Ureter (tissue), 1 donor: ENCODE data around the gene CYFIP1. TPM values are rescaled to one million over a fixed set of nuclear protein-coding genes. Genes with fewer than 3 reads are reported as not detected.

ENCODE experiments used
- DNase-seq: peaks from one replicate; pipeline ENCODE4 v3.0.0-alpha.2; 2020; ENCODE audit warnings: low spot score
- total RNA-seq: library from RNA; stranded (reverse); gene quantifications from one replicate; pipeline ENCODE4 v1.2.4, GENCODE V29; 2023
- donor health status: DM: yes; HTN: yes; CAD: no.

The CYFIP1 gene
- total RNA-seq, 1 donor from 2014 or later: 129 TPM

DNA sequence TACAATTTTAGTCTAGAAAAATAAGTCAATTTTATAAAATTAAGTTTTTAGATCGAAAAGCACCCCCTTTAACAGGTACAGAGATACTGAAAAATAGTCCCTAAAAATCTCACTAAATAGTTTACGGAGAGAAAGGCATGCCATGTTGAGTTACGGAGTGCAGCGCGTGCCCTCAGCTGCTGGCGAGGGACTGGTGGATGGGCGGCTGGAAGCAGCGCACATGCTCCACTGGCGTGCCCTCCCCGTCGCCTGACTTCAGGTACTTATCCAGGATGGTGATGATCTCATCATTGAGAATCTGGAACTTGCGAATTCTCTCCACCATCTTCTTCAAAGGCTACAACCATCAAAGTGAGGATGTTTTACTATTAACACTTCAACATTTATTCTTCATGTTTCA lies 110.3 kb downstream of the CYFIP1 start:
- DNase-seq: no peak

DNA sequence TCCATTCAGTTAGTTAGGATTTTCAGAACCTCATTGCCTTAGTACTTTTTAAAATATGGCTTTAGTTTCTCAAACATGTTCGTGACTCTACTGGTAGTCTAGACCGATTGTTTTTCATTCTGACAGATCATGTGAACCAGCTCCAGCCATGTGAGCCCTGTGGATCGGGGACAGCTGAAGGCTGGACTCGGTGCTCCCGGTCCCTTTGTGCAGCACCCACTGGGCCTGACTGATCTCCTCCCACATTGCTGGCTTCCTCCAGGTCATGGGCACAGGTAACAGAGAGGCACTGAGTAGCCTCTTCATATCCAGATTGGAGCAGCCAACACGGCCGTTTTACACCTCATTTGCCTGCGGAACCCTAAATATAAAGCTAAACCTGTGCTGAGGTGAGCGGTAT lies 111.2 kb downstream of the CYFIP1 start:
- DNase-seq: no peak

DNA sequence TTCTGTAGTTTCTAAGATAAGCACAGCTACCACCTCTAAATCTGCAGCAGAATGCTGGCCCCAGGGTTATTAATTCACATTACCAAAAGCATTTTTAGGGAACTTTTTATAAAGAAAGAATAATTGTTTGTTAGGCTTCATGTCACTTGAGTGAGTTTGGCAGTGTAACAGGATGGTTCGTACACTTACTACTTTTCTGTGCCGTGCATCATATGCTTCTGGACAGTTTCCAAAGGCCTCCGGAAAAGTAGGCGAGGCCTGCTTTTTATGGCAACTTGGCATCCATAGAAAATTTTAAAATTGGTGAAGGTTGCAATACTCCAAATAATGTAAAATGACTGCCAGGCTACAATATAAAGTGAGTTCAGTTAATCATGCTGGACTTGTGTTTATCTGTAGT lies 111.7 kb downstream of the CYFIP1 start:
- DNase-seq: no peak

DNA sequence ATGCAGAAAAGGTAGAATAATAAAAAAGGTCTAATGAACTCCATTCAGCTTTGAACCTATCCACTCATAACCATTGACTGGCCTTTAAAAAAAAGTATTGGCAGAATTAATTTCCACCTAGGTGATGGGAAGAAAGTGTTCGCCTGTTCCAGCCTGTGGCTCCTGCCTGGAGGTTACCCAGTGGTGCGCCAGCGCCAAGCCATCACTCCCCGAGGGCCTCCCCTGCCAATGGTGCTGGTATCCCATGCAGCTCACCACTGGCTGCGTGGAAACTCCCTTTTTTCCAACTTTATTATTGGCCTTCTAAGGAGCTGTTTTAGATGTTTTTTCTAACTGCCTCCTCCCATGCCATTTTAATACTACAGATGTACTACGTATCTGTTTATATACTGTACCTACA lies 112.3 kb downstream of the CYFIP1 start:
- DNase-seq: no peak

DNA sequence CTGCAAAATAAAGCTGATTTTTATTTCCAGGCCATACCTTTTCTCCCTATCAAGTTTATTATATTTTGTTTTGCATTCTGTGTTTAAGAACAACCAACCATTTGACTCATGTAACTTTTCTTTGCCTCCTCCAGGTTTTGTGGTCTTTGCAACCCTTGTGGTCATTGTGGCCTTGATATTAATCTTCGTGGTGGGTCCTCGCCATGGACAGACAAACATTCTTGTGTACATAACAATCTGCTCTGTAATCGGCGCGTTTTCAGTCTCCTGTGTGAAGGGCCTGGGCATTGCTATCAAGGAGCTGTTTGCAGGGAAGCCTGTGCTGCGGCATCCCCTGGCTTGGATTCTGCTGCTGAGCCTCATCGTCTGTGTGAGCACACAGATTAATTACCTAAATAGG lies 114.1 kb downstream of the CYFIP1 start:
- no peak for DNase-seq

DNA sequence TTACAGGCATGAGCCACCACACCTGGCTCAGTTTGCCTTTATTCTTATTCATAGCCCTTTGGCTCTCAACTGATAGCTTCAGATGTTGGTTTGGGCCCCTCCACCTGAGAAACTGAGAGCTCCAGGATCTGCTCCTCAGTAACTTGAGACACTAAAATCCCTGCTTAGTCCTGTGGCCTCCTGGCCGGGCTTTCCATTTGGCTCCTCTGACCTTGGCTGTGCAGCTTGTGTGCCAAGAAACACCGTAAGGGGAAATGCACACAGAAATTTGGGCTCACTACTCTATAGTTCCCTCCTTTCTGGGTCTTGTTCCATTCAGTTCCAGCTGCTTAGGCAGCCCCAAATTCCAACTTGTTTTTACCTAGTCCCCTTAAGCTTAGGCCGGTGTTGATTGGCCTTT lies 116.8 kb downstream of the CYFIP1 start:
- DNase-seq: no peak

DNA sequence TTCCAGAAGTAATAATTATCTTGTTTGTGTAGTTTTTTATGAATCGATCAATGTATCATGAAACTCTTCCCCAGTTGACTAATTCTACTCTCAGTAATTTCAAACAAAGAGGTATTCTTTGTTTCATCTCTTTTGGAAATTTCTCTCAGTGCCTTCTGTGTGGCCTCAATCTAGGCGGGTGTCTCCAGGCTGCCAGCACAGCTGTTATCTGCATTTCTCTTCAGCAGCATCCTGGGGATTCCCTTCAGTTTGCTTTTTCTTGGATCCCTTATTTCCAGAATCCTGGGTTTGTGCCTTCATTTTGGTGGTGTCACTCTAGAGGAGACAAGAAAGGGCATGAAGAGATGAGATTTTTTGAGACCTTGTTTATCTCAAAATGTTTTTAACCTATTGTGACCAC lies 119.0 kb downstream of the CYFIP1 start:
- no peak for DNase-seq

DNA sequence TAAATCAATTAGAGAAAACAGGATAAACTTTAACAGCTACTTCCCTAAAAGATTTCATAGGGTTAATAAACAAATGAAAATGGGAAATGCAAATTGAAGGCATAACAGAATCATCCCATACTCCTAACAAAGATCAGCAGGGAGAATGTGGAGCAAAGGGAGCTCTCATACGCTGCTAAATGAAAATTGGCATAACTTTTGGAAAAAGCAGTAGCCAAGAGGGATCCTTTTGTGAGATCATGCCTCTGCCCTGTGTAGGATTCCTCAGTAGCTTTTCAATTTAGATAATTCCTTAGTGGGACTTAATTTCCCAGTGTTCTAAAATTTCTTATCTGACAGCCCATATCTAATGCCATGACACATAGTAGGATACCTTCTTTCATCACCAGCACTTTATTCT lies 123.5 kb downstream of the CYFIP1 start:
- no peak for DNase-seq

- no peak for DNase-seq
These were observed 124.4 kb downstream of the CYFIP1 start for GRCh38 chr15:22855791-22856190.

- no peak for DNase-seq
These were observed 128.7 kb downstream of the CYFIP1 start for GRCh38 chr15:22851513-22851912.

- DNase-seq: no peak
These were observed 130.1 kb downstream of the CYFIP1 start for GRCh38 chr15:22850055-22850454.

- no peak for DNase-seq
These were observed 134.1 kb downstream of the CYFIP1 start for GRCh38 chr15:22846073-22846472.

- no peak for DNase-seq
These were observed 134.8 kb downstream of the CYFIP1 start for GRCh38 chr15:22845289-22845900.

GRCh38 chr15:22844421-22845288 lies 135.5 kb downstream of the CYFIP1 start:
- no peak for DNase-seq

DNA sequence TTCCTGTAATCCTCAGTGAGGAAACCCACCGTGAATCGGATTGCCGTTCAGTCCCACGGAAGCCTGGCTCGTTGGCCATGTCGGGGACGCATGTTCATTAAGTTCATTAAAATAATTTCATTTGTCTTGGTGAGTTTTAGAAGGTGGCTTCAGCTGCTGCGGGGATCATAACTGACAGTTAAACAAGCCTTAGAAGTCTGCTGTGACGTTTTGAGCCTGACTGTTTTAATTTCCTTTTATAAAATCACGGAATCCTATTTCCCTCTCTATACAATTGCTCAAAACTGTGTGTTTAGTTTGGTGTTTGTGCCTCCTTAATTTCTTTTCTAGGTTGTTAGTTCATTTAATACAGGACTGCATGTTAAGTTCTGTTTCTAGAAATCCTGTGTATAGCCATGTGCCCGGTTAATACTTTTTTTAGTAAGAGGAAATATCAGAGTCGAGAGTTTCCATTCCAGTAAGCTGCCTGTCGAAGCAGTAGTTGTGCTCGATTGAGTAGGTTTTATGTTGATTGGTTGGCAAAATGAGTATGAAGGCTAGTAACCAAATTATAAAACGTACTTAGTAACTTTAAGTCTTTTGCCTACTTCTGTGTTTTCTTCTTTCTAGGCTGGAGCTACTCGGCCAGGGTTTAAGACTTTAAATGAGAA lies 141.0 kb downstream of the CYFIP1 start:
- DNase-seq: no peak

- peak; percentile 99 for DNase-seq
These were observed 141.7 kb downstream of the CYFIP1 start, which contains the start of gene NIPA2 for GRCh38 chr15:22838292-22839042. Gene NIPA2, plus strand, starts transcription at chr15:22838666. Its CDS starts 13,066 bp downstream, at chr15:22851732.

DNA sequence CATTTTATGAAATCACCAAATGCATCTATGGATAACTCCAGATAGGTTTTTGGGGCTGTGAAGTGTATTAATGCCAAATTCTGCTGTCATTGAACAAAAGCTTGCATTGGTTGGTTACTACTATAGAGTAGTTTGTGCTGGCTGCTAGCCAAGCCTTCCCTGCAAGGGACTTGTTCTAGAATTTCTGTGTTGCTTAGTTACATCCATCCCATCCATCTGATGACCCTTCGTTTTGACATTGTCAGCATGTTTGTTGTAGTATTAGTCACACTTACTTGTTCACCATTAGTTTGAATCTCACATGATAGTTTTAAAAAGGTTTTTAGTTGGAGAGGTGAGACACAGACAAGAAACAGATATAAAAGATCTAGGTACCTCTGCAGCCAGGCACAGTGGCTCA lies 148.7 kb downstream of the CYFIP1 start:
- DNase-seq: no peak

DNA sequence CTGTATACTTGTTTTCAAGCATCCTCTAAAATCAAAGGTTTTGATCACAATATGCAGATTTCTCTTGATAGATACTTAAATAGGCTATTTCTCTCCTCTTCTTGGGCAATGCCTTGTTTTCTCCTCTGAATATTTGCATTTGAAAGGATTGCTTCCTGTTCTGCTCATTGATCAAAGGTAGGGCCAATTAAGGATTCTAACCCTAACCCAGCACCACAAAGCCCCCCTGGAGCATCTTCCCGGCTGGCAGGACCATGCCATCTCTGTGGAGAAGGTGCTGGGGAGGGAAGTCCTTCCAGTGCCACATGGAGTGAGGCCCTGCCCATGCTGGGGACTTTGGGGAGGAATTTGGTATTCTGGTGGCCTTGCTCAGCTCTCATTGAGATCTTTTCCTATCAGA lies 153.0 kb downstream of the CYFIP1 start:
- DNase-seq: no peak

DNA sequence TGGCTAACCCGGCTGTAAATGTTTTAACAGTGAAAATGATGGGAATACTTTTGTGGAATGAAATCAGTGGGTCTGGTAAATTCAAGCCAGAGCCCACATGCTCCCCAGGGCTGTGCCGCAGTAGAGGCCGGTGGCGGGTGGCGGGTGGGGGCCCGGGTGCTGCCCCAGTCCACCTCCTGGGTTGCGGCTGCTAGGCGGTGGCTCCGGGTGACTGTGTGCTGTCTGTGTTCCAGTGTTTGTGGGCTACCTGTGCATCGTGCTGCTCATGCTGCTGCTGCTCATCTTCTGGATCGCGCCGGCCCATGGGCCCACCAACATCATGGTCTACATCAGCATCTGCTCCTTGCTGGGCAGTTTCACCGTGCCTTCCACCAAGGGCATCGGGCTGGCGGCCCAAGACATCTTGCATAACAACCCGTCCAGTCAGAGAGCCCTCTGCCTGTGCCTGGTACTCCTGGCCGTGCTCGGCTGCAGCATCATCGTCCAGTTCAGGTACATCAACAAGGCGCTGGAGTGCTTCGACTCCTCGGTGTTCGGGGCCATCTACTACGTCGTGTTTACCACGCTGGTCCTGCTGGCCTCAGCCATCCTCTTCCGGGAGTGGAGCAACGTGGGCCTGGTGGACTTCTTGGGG lies 156.6 kb downstream of the CYFIP1 start:
- no peak for DNase-seq

GRCh38 chr15:22819651-22820050 lies 160.5 kb downstream of the CYFIP1 start:
- DNase-seq: no peak
